Measurements from ENCODE around the gene PPARA.
"Not testable (repeated sequence)": the region's sequence is repeated elsewhere in the genome, so short reads cannot be mapped to it uniquely, and the experiment has no call there.

The PPARA gene

GRCh38 chr22:46128606-46129005 lies 21.7 kb upstream of the PPARA start:
- DNase-seq = no peak

DNA sequence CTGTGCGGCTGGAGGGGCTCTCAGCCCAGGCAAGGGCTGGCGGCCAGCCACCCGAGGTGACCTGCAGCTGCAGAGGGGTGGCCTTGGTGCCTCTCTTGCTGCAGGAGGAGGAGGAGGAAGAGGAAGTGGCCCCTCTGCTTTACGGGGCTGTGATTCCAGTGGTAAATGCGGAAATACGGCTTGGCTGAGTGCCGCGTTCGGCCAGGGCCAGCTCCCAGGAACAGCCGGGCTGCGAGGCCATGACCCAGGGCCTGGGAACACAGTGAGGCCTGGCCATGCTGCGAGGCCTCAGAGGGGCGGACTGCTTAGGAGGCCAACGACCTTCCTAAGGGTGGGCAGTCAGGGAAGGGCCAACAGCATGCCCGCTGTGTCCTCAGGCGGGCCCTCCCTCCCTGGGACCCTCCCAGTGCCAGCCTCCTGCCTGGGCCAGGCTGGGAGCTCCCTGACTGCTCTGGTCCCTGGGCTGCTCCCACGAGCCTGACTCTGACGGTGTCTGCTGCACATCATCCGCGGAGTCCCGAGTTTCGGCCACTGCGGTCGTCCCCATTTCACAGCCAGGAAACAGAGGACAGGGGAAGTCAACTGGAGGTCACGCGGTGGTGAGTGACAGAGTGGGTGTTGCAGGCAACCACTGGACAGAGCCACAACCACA lies 20.8 kb upstream of the PPARA start:
- no peak for DNase-seq

- DNase-seq = no peak
These were observed 19.2 kb upstream of the PPARA start for GRCh38 chr22:46131151-46131587.

- not testable (repeated sequence) for DNase-seq
These were observed 18.0 kb upstream of the PPARA start for GRCh38 chr22:46132193-46132829.

DNA sequence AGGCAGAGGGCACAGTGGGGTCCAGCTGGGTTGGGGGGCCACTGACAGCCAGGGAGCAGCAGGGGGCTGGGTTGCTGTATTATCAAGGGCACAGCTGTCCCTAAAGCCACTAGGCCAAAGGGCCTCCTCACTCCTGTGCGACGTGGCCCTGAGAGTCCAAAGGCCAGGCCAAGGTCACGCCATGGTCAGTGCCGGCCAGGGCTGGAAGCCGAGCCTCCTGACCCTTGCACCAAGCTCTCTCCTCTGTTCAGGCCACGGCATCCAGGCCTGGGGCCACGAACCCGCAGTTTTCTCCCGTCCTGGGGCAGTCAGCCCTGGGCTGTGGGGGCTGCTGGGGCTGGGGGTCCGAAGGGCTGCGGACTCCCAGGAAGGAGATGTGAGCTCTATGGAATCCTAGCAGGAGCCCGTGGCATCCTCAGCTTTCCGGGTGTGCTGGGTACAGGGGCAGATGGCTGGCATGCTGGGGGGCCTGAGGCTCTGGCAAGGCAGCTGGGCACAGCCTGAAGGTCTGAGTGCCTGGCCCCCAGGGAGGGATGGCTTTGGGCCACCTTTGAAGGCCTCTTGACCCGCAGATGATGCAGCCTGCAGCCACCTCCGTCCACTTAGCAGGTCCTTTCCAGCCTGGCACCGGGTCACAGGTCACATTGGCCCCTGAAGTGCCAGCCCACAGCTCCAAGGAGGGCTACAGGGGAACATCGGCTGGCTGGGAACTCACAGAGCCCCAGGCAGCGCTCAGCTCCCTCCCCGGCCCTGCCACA lies 17.3 kb upstream of the PPARA start:
- no peak for DNase-seq

DNA sequence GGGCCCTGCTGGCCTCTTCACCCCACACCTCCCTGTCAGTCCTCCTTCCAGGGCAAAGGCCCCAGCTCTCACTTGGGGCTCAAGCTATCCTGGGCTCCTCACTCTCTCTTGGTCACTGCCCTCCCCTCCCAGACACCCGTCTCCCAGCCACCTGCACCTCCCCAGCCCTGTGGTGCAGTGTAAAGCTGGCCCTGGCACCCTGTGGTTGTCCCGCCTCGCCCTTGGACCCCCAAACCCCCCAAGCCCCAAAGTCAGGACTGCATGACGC lies 16.8 kb upstream of the PPARA start:
- DNase-seq = no peak

DNA sequence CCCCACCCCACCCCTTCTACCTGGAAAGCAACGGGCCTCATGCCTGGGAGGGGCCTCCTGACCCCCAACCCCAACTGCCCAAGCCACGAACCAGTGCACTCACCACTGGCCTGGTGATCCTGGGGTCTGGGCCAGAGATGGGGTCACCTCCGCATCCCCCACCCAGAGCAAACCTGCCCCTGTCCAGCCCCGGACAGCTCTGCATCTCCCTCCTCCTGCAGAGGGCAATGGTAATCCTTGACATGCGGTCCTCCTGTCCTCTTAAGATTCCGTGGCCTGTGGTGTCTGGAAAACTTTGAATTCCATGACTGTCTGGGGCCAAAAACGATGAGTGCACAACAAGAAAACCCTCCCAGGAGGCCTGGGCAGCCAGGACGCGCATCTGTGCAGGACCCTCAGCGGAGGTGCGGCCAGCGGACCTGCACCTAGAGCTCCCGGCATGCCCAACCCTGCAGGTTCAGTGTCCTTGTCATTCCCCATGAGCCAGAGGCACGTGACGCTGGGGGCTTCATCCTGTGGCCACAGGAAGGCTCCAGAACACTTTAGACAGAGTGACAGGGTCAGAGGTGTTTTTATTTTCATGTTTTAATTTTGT lies 16.1 kb upstream of the PPARA start:
- no peak for DNase-seq

DNA sequence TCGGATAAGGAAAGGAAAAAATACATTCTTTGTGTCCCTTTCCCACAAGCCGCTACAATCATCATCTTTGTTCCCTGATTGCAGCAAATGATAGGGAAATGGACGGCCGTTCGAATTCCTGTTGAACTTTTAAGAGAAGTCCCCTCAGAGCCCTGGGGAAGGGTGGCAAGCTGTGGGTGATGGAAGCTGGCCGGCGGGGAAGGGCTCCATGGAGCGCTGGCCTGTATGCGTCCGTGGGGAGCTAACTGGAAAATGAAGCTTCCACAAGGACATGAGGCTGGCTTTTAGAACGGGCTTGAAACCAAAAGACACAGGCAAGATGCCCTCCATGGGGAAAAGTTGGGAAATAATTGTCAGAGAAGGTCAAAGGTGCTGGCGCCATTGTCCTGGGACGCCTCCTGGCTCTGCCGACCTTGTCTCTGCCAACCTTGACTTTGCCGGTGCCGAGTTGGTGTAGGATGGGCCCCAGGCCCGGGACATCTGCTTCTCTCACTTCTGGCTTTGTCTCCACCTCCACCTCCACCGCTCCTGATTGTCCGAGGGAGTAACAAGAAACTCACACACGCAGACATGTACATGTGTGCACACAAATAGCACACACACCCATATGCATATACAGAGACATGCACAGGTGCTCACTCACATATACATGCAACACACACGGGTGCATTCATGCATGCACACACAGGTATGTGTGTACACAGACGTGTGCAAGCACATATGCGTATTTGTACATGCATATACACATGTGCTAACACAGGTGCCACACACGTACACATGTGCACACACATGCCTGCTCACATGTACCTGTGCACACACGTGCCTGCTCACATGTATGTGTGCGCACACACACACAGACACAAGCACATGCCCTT lies 14.5 kb upstream of the PPARA start:
- DNase-seq = no peak

GRCh38 chr22:46136486-46137217 lies 13.7 kb upstream of the PPARA start:
- no peak for DNase-seq

- DNase-seq = no peak
These were observed 13.0 kb upstream of the PPARA start for GRCh38 chr22:46137218-46137766.

GRCh38 chr22:46138058-46138797 lies 12.1 kb upstream of the PPARA start:
- no peak for DNase-seq

- not testable (repeated sequence) for DNase-seq
These were observed 10.9 kb upstream of the PPARA start for GRCh38 chr22:46139417-46139816.

DNA sequence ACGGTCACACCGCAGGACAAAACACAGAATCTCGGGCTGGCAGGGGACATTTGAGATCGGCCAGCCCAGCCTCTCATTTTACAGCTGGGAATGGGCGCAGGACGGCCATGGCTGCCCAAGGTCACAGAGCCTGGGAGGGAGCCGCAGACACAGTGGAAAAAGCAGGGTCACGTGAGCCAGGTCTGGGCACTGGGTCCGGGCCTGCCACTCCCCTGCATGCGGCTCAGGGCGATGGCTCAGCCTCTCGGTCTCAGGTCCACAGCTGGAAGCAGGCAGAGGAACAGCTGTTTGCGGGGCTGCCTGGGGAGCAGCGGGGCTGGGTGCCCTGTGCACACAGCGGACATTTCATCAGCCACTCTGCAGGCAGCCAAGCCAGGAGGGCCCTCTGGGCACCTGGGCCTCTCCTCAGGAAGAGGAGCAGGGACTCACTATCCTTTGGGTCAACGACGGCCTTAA lies 10.4 kb upstream of the PPARA start:
- no peak for DNase-seq

GRCh38 chr22:46140989-46141928 lies 9.1 kb upstream of the PPARA start:
- no peak for DNase-seq

- no peak for DNase-seq
These were observed 7.5 kb upstream of the PPARA start for GRCh38 chr22:46142548-46143490.

GRCh38 chr22:46143491-46144147 lies 6.7 kb upstream of the PPARA start:
- DNase-seq = no peak

DNA sequence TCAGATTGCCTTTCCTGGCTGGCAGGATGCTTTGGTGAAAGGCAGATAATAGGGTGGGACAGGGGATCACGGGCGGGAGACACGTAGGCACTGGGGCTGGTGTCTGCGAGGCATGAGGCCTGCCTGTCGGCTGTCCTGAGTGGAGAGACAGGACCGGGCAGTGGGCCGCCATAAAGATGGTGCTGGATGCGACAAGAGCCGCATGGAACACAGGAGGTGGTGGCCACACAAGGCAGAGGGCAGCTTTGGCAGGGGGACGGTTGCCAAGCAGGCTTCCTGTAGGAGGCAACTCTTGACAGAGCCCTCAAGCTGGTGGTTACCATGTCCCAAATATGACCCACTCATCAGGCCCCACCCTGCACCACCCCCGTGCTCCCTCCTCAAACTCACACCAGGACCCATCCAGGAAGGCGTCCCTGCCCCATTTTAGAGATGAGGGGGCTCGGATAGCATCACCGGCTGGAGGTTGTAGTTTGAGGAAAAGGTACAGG lies 4.9 kb upstream of the PPARA start:
- no peak for DNase-seq

DNA sequence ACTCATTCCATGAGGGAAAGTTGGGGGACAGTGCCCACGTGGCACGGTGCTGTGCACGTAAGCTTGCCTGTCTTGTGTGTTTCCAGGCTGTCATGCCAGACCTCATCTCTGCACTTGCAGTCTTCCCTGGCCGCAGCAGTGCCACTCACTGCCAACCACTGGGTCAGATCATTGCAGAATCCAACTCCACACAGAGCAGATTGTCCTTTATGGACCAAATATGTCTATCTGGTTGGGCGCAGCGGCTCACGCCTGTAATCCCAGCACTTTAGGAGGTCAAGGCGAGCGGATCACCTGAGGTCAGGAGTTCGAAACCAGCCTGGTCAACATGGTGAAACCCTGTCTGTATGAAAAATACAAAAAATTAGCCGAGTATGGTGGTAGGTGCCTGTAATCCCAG lies 4.4 kb upstream of the PPARA start:
- DNase-seq = no peak
